HG03066 (cell line): Measurements from ENCODE around the gene PRLR.
"Not testable (repeated sequence)": the region's sequence is repeated elsewhere in the genome, so short reads cannot be mapped to it uniquely, and the experiment has no call there.

Experiments
- ATAC-seq: cut with Tn5 transposase; IDR thresholded peaks from one replicate; pipeline ENCODE4 v1.9.1; 2021; ENCODE audit warnings: low read depth; ENCODE audit not compliant: unreplicated experiment

Gene PRLR

DNA sequence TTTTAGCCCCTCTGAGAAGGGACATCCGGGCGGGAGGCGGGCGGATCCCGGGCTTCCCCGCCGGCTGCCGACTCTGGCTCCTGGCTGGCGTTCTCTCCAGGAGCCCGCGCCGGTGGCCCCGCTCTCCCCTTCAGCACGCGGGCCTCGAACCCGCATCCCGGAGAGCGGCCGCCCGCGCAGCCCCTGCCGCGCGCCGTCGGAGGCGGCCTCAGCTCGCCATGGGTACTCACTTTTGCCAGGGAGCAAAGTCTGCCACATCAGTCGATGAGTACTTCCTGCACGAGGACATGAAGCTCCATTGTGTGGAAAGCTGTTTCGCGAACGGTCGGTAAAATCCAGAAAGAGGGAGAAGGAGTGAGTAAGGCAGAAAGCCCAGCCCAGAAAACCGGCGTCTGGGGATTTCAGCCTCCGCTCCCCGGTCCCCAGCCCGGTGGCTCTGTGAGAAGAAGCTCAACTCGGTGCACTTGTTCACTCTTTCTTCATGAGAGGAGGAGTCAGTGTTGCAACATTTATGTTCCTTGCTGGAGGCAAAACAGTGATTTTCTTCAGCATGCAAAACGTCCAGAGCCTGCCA, at the start of gene PRLR:
TSS of gene PRLR (minus strand) at position 450 of the 574 bp plus-strand sequence. CDS start 140,867 bp downstream, outside the sequence.
- ATAC-seq, result peak; percentile 20

DNA sequence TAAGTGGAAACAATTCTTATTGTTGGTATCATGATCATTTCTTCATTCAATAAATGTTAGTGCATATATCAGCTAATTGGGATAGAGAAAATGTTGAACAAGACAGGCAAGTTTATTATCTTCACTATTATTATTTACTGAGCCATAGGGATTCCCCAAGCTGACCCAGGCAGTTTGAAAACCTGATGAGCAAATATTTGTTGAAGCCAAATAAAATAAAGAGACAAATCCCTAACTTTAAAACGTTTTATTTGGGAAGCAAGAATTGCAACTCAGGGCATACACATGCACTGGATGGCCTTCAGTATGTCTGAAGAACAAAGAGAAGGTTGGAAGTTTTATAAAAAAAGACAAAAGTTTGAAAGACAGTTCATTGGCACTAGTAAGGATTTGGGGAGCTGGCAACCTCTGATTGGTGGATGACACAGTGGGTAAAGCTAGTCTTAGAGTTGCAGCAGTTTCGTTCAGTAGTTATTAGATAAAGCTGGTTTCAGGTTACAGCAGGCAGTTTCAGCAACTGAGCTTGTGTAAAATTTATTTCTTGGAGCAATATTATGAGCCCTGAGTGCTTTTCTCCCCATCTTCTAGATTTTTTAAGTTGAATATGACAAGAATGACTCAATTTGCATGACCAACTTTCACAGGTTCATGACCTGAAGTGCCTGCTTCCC, 44.7 kb upstream of the PRLR start:
- no peak for ATAC-seq

DNA sequence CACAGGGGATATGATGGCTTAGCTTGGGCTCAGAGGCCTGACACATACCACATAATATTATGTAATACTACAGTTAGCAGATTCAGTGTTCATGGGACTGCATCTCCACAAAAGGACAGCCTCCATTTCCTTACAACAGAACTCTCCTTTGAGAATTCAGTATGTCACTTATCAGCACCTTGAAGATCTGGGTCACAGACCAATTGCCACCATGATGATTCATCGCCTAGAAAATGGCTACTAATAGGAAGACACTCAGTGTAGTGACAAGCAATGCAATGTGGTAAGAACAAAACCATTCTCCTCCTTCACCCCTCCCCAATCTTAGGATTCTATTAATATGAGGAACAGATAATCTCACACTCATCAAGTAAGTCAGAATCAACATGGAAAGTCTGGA, 38.7 kb upstream of the PRLR start:
- ATAC-seq, result no peak

GRCh38 chr5:35266276-35266675, 36.0 kb upstream of the PRLR start:
- ATAC-seq, result no peak

- ATAC-seq, result no peak
Observed at GRCh38 chr5:35264509-35264908, 34.2 kb upstream of the PRLR start.

DNA sequence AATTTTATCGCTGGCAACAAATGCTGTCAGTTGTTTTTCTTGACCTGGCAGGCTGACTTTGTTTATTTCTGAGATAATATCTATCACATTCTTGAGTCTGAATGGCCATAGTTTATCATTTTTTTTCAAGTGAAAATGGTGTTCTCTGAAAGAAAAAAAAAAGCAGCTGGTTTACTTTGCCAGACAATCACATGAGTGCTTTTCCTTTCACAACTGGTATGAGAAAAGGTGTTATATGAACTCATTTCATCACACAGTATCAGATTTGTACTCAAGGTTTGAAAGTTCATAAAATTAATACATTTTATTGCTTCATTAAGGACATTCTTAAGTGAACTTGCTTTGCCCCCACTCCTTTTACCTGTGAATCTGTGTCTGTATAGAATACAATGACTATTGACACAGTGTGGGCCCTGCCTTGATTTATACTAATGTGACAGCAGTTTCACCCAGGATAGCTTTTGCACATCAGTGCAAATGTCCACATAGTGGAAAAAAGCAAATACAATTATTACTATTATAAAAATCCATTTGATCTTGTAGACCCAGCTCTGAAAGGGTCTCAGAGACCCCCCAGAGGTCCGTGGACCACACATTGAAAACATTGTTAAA, 33.1 kb upstream of the PRLR start:
- no peak for ATAC-seq

DNA sequence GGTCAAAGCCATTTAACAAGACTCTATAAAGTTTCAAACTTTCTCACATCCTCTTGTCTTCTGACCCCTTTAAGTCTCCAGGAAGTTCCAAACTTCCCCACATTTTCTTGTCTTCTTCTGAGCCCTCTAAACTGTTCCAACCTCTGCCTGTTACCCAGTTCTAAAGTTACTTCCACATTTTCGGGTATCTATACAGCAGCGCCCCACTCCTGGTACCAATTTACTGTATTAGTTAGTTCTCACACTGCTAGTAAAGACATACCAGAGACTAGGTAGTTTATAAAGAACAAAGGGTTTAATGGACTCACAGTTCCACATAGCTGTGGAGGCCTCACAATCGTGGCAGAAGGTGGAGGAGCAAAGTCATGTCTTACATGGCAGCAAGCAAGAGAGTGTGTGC, 23.3 kb upstream of the PRLR start:
- ATAC-seq, result no peak

DNA sequence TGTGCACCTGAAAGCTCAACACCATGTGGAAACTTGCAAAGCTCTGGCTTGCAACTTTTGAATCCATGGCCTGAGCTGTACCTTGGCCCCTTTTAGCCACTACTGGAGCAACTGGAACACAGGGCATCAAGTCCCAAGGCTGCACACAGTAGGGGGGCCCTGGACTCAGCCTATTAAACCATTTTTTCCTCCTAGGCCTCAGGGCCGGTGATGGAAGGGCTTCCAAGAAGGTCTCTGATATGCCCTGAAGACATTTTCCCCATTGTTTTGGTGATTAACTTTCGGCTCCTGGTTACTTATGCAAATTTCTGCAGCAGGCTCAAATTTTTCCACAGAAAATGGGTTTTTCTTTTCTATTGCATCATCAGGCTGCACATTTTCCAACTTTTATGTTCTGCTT, 22.7 kb upstream of the PRLR start:
- no peak for ATAC-seq

- ATAC-seq, result no peak
Observed at GRCh38 chr5:35248843-35249780, 18.8 kb upstream of the PRLR start.

- ATAC-seq, result no peak
Observed at GRCh38 chr5:35247648-35248034, 17.4 kb upstream of the PRLR start.

GRCh38 chr5:35246900-35247647, 16.8 kb upstream of the PRLR start:
- ATAC-seq, result no peak

DNA sequence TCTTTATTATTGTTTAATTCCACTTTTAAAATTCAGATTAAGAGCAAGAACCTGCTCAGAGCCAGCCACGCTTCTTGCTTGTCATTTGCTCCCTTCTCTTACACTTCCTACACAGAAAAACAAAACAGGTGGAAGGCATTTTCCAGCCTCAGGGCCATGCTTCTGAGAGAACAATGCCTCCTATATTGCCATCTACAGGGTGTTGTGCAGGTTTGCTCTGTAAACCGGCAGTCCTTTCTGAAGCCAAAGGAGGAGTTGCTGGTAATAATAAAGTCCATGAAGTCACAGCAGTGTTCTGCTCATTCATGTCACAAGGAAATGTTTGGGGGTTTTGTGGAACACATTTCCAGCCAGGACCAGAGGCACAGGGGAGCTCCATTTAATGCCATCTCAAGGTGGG, 16.1 kb upstream of the PRLR start:
- ATAC-seq, result no peak

GRCh38 chr5:35245371-35245770, 15.1 kb upstream of the PRLR start:
- not testable (repeated sequence) for ATAC-seq

DNA sequence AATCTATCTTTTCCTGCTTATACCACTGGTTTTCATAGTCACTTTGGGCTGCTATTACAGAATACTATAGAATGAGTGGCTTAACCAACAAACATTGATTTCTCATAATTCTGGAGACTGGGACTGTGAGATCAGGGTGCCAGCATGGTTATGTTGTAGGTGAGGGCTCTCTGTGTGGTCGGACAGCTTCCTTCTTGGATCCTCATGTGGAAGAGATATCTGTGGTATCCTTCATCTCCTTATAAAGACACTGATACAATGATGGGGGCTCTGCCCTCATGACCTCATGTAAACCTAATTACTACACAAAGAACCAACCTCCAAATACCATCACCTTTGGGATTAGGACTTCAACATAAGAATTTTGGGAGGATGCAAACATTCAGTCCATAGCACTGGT, 13.9 kb upstream of the PRLR start:
- no peak for ATAC-seq

DNA sequence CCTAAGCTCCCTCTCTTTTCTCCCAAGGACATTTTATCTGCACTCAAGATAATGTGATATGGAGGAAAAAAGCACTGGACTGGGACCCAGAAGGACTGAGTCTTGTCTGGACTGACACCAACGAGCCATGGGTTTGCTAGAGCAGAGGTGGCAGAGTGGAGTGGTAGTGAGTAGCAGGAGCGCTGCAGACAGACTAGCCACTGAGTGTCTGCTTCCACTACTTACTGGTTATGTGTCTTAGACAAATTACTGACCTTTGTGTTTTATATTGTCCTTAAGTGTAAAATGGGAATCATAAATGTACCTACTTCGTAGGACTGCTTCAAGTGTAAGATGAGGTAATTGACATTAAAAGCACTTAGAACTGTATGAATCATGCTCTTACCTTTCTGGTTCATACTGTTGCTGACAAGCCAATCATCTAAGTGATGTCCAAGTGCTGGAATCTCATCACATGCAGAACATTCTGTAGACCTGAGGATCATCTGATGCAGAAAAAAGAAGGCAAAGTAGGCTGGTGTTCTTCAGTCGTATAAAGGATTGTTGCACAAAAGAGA, 12.5 kb upstream of the PRLR start:
- ATAC-seq, result no peak

- ATAC-seq, result no peak
Observed at GRCh38 chr5:35240892-35241291, 10.6 kb upstream of the PRLR start.

DNA sequence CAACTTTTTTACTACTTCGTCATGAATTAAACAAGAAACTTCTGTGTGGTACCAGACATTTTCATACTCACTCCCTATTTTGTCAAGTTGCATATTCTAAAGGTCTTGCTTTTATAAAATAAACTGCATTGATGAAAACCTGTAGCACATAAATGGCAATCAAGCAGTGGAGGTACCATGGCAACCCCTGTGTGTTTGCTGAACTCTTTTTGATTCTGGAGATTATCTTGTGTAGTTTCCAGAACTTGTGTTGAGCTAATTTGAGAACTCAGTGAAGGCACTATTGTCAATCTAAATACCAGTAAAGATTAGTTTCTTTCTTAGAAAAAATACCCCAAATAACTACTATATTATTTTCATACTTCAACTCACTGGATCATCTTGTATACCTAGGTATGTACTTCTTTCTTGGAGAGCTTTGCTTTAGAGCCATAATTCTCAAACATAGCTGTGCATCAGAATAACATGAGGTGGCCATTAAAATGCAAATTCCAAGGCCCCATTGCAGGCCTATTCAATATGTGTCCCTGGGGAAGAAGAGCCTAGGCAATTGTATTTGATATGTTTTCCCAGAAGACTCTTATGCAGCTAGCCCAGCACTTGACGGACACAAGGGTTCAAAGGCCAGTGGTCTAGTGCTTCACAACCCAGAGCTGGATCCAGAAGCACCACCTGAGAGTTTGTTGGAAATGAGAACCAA, 9.8 kb upstream of the PRLR start:
- ATAC-seq, result no peak

GRCh38 chr5:35239476-35239875, 9.2 kb upstream of the PRLR start:
- no peak for ATAC-seq

GRCh38 chr5:35237580-35238376, 7.5 kb upstream of the PRLR start:
- ATAC-seq, result peak; percentile 75
